GM23338 (cell line): Measurements from ENCODE around the gene PHYHD1.

Experiments
- EZH2 ChIP-seq: fragments of 200-600 bp; sonication (generic); IDR thresholded peaks from one replicate; pipeline ENCODE4 v1.8.0; 2017; ENCODE audit warnings: antibody characterized with exemption, mild to moderate bottlenecking, low read depth; ENCODE audit not compliant: unreplicated experiment
- EZH2phosphoT487 ChIP-seq: fragments of 200-600 bp; sonication (generic); IDR thresholded peaks from one replicate; pipeline ENCODE4 v1.8.1; 2018; ENCODE audit warnings: antibody characterized with exemption; ENCODE audit not compliant: unreplicated experiment
- JUNB ChIP-seq: IDR thresholded peaks from one replicate; pipeline ENCODE4 v1.6.1; 2016; ENCODE audit warnings: antibody characterized with exemption; ENCODE audit not compliant: unreplicated experiment
- POLR2AphosphoS5 ChIP-seq: IDR thresholded peaks from 2 replicates; pipeline ENCODE4 v1.6.1; 2016; ENCODE audit warnings: antibody characterized with exemption, low read depth
- STAT1 ChIP-seq: IDR thresholded peaks from one replicate; pipeline ENCODE4 v1.6.1; 2016; ENCODE audit warnings: antibody characterized with exemption; ENCODE audit not compliant: unreplicated experiment
- ZNF331 ChIP-seq: fragments of 250-450 bp; sonication (Bioruptor Pico); IDR thresholded peaks from 2 replicates; pipeline ENCODE4 v1.5.0; 2020; ENCODE audit warnings: low read depth, mild to moderate bottlenecking, moderate library complexity
- TF ChIP-seq, protein P1 (sequence below), 2 experiments: fragments of 200-600 bp in 1 of 2; sonication (generic) in 1 of 2; conservative IDR thresholded peaks; 2 replicates each; pipeline versions ENCODE4 v1.5.1 to v1.6.1; 2016 to 2017; ENCODE audit warnings: antibody characterized with exemption in 2 of 2, low read depth in 2 of 2, mild to moderate bottlenecking in 2 of 2, moderate library complexity in 1 of 2
- TF ChIP-seq, protein P2 (sequence below): IDR thresholded peaks from one replicate; pipeline ENCODE4 v1.6.1; 2018; ENCODE audit warnings: antibody characterized with exemption; ENCODE audit not compliant: unreplicated experiment
- TF ChIP-seq, protein P3 (sequence below): IDR thresholded peaks from 2 replicates; pipeline ENCODE4 v1.6.1; 2016; ENCODE audit warnings: antibody characterized with exemption

- TF ChIP-seq POLR2AphosphoS5, result no peak
- TF ChIP-seq, protein P1, sequence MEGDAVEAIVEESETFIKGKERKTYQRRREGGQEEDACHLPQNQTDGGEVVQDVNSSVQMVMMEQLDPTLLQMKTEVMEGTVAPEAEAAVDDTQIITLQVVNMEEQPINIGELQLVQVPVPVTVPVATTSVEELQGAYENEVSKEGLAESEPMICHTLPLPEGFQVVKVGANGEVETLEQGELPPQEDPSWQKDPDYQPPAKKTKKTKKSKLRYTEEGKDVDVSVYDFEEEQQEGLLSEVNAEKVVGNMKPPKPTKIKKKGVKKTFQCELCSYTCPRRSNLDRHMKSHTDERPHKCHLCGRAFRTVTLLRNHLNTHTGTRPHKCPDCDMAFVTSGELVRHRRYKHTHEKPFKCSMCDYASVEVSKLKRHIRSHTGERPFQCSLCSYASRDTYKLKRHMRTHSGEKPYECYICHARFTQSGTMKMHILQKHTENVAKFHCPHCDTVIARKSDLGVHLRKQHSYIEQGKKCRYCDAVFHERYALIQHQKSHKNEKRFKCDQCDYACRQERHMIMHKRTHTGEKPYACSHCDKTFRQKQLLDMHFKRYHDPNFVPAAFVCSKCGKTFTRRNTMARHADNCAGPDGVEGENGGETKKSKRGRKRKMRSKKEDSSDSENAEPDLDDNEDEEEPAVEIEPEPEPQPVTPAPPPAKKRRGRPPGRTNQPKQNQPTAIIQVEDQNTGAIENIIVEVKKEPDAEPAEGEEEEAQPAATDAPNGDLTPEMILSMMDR (conservative IDR thresholded peaks at IDR 0.05; ENCODE audit: low read depth in 2 of 2), result no peak
- TF ChIP-seq JUNB, result no peak
- TF ChIP-seq EZH2, result no peak
- TF ChIP-seq, protein P2, sequence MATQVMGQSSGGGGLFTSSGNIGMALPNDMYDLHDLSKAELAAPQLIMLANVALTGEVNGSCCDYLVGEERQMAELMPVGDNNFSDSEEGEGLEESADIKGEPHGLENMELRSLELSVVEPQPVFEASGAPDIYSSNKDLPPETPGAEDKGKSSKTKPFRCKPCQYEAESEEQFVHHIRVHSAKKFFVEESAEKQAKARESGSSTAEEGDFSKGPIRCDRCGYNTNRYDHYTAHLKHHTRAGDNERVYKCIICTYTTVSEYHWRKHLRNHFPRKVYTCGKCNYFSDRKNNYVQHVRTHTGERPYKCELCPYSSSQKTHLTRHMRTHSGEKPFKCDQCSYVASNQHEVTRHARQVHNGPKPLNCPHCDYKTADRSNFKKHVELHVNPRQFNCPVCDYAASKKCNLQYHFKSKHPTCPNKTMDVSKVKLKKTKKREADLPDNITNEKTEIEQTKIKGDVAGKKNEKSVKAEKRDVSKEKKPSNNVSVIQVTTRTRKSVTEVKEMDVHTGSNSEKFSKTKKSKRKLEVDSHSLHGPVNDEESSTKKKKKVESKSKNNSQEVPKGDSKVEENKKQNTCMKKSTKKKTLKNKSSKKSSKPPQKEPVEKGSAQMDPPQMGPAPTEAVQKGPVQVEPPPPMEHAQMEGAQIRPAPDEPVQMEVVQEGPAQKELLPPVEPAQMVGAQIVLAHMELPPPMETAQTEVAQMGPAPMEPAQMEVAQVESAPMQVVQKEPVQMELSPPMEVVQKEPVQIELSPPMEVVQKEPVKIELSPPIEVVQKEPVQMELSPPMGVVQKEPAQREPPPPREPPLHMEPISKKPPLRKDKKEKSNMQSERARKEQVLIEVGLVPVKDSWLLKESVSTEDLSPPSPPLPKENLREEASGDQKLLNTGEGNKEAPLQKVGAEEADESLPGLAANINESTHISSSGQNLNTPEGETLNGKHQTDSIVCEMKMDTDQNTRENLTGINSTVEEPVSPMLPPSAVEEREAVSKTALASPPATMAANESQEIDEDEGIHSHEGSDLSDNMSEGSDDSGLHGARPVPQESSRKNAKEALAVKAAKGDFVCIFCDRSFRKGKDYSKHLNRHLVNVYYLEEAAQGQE, result no peak
- TF ChIP-seq, protein P3, sequence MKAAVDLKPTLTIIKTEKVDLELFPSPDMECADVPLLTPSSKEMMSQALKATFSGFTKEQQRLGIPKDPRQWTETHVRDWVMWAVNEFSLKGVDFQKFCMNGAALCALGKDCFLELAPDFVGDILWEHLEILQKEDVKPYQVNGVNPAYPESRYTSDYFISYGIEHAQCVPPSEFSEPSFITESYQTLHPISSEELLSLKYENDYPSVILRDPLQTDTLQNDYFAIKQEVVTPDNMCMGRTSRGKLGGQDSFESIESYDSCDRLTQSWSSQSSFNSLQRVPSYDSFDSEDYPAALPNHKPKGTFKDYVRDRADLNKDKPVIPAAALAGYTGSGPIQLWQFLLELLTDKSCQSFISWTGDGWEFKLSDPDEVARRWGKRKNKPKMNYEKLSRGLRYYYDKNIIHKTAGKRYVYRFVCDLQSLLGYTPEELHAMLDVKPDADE, result no peak
- no peak for TF ChIP-seq ZNF331 (CRISPR knock-in tag)
- TF ChIP-seq EZH2phosphoT487, result no peak
- TF ChIP-seq STAT1, result no peak
Measured at GRCh38 chr9:128936171-128936865, 15.5 kb downstream of the PHYHD1 start.
